ENCODE results near the gene ZFAND5.

DNA sequence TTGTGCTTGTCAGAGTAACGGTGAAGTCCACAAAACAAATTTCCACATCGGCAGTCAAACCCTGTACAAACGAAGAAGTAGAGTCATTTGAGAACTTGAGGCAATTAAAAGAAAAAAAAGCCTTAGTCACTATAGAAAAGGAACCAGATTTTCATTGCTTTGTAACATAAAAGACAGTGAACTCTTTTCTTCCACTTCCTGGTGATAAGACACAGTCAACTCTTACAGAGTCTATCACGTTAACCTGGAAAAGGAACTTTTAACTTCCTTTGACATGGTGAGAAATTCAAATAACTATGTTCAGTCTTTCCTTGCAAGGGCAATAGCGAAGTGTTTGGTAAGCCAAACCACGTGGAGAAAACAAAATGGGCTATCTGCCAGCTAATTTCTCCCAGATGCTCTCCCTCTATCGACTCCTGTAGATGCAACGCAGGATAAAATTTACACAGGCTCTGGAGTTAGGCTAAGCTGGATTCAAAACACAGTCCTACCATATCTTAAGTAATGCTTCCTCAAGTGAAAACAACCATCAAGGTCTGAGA, 8.9 kb downstream of the ZFAND5 start:
- TF ChIP-seq, protein P1, sequence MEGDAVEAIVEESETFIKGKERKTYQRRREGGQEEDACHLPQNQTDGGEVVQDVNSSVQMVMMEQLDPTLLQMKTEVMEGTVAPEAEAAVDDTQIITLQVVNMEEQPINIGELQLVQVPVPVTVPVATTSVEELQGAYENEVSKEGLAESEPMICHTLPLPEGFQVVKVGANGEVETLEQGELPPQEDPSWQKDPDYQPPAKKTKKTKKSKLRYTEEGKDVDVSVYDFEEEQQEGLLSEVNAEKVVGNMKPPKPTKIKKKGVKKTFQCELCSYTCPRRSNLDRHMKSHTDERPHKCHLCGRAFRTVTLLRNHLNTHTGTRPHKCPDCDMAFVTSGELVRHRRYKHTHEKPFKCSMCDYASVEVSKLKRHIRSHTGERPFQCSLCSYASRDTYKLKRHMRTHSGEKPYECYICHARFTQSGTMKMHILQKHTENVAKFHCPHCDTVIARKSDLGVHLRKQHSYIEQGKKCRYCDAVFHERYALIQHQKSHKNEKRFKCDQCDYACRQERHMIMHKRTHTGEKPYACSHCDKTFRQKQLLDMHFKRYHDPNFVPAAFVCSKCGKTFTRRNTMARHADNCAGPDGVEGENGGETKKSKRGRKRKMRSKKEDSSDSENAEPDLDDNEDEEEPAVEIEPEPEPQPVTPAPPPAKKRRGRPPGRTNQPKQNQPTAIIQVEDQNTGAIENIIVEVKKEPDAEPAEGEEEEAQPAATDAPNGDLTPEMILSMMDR (IDR thresholded peaks at IDR 0.05 in 4 of 5, conservative IDR thresholded peaks at IDR 0.05 in 1 of 5), result no peak
- TF ChIP-seq POLR2A (IDR thresholded peaks at IDR 0.05), result no peak

All from gastrocnemius medialis (tissue), 4 donors.